CD4-positive, alpha-beta T cell treated with Interleukin-15 for 1 hour (primary cell): ENCODE results near the gene SPSB3.
"Not testable (repeated sequence)": the region's sequence is repeated elsewhere in the genome, so short reads cannot be mapped to it uniquely, and the experiment has no call there.

ENCODE experiments used
- DNase-seq: peaks from one replicate; pipeline ENCODE4 v3.0.0-alpha.2; 2020

Gene SPSB3

DNA sequence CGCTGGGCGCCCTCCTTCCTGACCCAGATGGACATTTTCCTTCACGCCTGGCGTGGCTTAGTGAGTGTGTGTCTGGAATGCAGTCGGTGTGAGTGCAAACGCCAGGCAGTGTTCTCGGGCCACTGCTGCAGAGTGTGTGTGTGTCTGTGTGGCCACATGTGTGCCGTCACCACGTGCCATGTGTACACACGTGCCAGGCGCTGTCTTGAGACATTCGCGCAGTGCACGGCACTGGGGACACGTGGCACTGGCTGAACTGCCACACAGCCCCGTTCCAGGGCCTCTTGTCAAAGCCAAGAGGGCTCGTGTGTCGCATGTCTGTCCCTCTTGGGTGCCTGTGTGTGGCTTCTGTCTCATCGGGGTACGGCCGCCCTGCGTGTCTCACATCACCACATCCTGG, 47.6 kb downstream of the SPSB3 start:
- DNase-seq, result no peak

- DNase-seq, result no peak
Observed at GRCh38 chr16:1734123-1734522, 48.2 kb downstream of the SPSB3 start.

DNA sequence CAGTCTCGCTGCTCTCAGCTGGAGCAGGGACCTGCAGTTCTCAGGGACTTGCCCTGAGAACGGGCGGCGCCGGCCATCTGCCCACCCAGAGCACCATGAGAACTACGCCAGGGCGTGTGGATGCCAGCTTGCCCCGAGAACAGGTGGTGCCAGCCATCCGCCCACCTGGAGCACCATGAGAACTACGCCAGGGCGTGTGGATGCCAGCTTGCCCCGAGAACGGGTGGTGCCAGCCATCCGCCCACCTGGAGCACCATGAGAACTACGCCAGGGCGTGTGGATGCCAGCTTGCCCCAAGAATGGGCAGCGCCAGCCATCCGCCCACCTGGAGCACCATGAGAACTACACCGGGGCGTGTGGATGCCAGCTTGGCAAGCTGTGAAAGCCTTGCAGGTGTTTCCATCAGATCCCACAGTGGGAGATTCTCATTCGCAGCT, 49.8 kb downstream of the SPSB3 start:
- not testable (repeated sequence) for DNase-seq

- DNase-seq, result no peak
Observed at GRCh38 chr16:1732071-1732470, 50.3 kb downstream of the SPSB3 start.

GRCh38 chr16:1731603-1732002, 50.8 kb downstream of the SPSB3 start:
- no peak for DNase-seq

DNA sequence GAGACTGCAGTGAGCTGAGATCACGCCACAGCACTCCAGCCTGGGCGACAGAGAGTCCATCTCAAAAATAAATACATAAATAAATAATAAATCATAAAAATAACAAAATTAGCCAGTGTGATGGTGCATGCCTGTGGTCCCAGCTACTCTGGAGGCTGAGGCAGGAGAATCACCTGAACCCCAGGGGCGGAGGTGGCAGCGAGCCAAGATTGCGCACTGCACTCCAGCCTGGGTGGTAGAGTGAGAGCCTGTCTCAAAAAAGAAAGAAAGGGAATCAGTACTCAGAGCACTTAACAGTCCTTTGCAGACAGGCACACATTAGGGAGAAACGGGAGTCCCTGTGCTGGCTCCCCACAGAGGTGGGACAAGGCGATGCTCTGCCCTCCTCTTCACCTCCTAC, 51.3 kb downstream of the SPSB3 start:
- DNase-seq, result no peak

- DNase-seq, result no peak
Observed at GRCh38 chr16:1729445-1729844, 52.9 kb downstream of the SPSB3 start.

DNA sequence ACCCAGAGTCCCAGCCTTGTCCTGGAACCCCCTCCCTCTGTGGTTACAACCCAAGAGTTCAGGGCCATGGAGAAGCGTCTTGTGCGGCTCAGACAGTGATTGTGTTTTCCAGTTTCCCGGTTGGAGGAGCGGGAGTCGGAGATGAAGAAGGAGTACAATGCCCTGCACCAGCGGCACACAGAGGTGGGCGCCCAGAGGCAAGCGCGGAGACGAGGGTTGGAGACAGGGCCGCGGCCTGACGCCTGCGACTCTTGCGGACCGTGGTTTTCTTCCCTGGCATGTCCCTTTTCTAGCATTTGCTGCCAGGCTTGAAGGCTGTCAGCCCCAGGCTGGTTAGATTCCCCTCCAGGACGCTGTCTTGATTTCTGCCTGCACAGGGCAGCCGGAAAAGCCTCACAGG, 53.3 kb downstream of the SPSB3 start:
- DNase-seq, result no peak

- DNase-seq, result no peak
Observed at GRCh38 chr16:1727651-1728624, 54.4 kb downstream of the SPSB3 start.
